CD4-positive, alpha-beta T cell treated with Interferon gamma for 1 hour (primary cell): ENCODE data around the gene CUBN.

Experiments used
- DNase-seq: peaks from one replicate; pipeline ENCODE4 v3.0.0-alpha.2; 2020

The CUBN gene

DNA sequence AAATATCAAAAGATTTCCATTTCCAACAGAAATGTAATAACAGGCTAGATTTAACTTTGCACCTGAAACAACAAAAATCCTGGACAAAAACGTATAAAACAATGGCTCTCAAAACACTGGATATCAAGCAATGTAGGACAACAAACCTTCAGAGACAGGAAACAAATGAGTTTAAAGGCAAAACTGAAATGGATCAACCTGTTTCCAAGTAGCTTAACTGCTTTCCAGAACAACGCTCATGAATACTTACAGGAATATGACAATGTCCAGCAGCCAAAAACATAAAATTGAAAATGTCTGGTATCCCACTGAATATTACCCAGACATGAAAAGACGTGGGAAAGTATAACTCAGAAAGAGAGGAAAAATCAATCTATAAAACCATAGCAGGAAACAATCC lies 62.8 kb downstream of the CUBN start:
- no peak for DNase-seq

DNA sequence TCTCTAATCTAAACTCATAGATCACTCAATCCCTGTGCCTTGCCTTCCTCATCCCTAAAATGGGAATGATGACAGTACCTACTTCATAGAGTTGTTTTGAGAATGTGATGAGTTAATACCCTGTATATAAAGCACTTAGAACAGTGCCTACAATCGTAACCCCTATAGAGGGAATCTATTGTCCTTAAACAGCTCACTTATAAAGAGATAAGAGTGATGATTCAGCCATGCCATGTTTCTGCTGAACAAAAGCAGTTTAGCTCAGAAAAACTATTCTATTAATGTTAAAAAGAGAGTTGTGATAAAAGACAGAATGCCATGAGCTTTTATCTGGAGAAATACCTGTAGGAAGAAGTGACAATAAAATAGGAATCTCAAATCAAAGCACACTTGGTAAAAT lies 63.6 kb downstream of the CUBN start:
- no peak for DNase-seq

DNA sequence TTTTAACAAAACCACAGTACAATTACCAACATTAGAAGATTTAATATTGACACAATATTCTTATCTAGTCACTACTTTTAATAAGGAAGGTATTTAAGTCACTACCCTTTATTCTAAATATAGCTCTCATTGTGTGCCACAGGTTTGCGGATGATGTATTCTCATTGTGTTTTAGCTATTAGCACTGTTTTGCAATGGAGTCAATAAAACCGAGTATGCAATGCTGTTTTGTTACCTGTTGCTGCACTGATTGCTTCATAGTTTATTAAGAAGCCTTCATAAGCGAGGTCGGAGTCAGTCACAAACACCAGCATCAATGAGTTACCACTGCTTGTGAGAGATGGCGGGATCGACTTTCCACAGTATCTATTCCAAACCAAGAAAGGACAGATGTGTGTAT lies 64.3 kb downstream of the CUBN start:
- DNase-seq: no peak

DNA sequence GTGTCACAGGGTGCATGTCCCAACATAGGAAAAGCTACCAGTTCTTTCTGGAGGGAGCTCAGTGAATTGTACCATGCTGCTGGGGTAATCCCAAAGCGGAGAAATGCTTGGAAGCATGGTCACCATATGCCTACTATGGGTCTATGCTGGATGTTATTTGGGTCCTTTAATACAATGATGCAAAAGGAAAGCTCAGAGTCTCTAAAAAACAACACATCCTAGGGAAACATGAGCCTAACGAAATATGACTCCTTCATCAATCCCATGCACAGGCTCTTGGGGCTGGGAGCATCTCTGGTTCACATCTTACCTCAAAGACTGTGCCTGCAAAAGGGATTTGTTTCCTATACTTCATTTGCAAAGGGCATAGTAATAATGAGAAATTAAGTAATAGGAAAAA lies 65.2 kb downstream of the CUBN start:
- no peak for DNase-seq

DNA sequence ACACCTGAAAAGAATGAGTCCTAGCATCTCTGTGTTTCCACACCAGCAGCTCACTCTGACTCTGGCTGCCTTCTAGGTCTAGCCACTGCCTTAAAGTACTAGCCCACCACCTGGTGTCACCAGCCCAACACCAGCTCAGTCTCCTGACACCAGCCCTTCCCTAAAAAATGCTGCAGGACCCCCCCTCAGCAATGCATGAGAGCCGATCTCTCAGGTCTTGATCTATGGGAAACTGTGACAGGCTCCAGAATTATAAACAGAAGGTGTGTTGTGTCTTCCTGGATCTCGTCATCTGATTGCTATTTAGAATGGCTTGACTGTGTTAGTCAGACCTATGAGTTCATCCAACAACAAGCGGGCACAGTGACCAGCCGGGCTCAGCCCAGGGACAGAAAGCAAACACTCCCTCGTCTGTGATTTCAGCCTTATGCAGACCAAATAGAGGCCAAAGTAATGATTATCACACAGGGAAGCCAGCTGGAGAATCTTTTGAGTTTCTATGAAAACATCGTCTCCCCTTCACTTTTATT lies 66.6 kb downstream of the CUBN start:
- DNase-seq: no peak

DNA sequence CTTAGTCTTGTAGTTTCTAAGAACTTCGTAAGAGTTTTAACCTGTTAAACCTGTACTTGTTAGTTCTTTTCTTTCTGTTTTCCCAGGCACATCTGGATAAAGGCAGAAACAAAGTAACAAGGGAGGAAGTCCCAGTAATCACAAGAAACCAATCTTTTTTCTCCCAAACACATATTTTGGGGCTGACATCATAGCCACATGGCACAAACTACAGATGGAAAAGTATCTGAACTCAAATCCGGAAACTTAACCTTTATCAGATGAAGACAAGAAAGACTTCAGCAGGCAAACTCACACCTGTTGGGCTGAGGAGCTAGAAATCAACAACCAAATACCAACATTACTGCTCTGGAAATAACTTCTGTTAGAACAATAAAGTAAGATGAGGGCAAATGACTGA lies 67.1 kb downstream of the CUBN start:
- no peak for DNase-seq

DNA sequence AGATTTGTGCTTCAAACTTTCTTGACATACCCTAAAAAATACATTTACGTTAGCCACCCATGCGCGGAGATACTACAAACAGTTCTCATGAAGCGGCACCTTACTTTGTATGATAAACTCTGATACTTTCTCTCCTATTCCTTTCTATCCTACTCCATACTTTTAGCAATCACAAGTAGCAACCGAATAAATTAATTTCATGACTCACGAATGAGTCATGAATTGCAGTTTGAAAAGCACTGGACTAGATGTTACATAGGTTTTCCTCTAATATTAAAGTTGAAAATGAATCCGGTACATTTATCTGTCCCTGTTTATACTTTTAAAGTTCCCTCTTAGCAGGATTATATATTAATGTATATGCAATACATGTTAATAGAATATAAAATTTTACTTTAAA lies 67.6 kb downstream of the CUBN start:
- DNase-seq: no peak

DNA sequence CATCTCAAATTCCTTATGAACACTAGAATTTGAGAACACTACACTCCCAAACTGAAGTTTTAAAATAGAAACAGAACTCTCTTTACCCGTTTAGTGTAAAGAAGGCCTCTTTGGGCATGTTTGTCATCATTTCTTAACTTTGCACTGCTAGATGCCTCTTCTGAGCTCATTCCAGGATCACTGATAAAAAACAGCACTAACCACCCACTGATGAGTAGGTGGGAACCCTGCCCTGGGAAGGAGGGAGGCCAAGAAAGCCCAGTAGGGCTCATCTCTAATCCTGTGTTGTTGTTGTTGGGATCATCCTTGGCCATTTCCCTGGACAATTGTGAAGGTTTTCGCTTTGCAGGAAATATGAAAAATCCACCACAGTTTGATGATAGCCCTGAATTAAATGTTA lies 68.2 kb downstream of the CUBN start:
- no peak for DNase-seq

DNA sequence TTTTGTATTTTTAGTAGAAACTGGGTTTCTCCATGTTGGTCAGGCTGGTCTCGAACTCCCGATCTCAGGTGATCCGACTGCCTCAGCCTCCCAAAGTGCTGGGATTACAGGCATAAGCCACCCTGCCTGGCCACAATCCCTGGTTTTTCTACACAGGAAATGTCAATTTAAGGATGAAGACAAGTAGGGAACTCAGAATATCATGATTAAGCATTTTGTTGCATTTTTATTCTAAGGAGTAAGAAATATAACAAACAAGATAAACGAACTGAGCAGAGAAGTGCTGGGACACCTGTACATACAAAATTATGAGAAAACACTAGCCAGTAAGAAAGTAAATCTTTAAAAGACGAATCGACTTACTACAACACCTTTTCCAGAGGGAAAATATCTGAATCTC lies 69.3 kb downstream of the CUBN start:
- DNase-seq: no peak

DNA sequence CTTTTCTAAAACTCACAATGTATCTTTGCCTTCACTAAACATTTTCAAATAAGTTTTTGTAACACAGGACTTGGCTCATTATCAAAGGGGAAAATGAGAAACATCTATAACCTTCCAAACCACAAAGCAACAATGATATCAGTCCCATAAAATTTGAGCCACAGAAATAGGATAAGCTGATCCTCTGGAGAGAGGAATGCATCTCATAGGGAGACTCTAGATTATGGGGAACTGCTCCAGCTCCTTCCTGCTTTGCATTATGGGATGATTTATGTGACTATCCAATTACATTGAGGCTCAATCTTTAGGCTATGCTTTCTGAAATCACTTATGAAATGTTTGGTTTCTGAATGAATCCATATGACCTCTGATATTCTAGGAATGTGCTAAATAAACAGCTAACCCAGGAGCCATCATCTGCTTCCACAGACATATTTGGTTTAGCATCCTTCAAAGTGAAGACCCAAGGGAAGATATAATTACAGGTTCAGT lies 70.4 kb downstream of the CUBN start:
- no peak for DNase-seq

DNA sequence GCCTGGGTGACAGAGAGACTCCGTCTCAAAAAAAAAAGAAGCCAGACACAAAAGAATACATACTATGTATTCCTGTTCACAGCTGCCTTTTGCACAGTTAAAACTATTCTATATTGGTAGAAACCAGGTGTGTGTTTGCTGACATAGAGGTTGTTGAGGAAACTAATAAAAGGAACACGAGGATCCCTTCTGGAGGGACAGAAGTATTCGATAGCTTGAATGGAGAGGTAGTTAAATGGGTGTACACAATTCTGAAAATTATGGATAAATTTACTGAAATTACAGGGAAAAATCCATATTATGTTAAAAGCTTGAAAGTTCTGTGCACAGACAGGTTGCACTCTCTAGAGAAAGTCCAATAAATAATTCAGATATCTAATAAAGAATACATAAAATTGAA lies 71.5 kb downstream of the CUBN start:
- no peak for DNase-seq

DNA sequence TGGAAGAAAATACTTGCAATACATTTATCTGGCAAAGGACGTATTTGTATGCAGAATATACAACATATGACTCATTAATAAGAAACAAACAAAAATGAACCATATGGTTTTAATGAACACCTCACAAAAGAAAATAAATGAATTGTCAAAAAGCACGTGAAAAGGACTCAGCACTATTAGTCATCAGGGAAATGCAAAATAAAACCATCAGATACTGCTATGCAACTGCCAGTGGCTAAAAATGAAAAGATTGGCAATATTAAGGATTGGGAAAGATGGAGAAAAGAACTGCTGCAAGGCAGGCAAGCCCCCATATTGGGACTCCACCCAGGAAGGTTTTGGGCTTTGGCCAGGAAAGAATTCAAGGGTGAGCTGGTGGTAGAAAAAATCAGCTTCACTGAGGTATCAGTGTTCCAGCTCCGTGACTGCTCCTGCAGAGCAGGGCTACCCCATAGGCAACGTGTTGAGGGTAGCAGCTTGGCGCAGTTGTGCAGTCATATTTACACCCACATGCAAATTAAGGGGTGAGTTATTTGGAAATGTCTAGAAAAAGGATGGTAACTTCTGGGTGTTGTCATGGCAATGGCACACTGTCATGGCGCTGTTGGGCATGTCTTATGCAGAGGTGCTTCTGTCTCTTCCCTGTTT lies 72.7 kb downstream of the CUBN start:
- no peak for DNase-seq

DNA sequence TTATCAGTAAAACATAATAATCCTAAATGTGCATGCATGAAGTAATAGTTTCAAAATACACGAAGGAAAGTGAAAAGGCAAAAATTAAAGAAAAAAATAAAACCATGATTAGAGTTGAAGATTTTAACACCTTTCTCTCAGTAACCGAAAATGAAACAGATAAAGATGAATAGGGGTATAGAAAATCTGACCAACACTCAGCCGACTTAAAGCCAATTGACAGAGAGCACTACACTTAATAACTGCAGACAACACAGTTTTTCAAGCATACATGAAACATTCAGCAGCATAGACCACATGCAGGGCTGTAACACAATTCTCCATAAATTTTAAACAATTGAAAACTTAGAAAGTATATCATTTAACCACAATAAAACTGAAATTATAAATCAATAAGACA lies 76.1 kb downstream of the CUBN start:
- no peak for DNase-seq

DNA sequence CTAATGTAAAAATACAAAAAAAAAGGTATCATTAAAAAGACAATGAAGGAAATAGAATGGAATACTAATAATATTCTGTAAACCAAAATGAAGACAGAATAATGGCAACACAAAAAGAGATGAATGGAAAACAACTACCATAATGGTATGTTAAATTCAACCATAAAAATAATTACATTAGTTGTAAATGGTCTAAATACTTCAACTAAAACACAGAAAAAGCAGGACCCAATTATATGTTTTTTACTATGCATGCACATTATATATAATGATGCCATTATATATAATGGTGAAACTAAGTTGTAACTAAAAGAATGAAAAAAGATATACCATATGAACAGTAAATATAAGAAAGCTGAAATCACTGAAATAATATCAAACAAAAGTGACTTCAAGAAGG lies 76.5 kb downstream of the CUBN start:
- DNase-seq: no peak

DNA sequence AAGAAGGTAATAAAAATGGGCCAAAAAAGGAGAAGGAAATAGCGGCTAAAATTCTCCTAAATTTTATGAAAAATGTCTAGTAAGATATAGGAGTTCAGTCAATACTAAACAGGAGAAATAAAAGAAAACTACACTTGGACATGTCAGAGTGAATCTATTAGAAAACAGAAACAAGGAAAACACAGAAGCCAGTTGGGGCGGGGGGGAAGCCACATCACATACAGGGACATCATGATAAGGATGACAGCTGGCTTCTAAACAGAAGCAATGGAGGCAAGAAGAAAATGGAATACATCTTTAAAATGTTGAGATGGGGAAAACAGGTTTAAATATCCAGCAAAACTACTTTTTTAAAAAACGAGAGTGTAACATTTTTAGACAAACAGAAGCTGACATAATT lies 77.8 kb downstream of the CUBN start:
- DNase-seq: no peak

DNA sequence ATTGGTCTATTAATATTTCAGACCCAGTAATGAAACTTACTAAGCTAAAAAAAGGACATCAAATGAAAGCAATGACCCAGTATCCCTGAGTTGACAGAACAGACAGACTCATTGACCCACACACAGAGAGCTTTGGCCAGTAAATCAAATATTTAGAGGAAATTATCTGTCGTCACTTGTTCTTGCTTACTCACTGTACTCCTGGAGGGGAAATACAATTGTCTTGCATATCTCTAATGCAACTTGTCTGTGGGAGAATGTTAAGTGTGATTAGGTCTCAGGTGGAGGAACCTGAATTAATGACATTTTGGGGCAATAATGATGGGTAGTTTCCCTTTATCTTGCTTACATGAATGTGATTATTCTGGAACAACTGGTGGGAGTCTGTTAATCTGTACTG lies 80.4 kb downstream of the CUBN start:
- DNase-seq: no peak

DNA sequence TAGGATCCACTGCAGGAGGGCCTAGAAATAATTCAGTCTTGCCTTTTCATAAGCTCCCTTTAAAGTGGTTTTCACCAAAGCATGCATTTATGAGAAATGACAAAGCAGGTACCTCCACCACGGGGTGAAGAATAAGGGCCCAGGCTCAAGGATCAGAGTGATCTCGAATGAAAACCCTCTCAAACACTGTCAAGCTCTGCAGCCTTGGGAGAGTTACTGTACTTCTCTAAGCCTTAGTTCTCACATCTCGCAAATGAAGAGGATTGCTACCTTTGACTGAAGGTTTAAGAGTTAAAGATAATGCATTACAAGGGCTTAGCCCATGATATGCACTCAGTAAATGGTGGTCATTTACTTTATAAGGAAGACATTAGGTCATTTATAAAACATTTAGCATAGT lies 81.7 kb downstream of the CUBN start:
- DNase-seq: no peak

DNA sequence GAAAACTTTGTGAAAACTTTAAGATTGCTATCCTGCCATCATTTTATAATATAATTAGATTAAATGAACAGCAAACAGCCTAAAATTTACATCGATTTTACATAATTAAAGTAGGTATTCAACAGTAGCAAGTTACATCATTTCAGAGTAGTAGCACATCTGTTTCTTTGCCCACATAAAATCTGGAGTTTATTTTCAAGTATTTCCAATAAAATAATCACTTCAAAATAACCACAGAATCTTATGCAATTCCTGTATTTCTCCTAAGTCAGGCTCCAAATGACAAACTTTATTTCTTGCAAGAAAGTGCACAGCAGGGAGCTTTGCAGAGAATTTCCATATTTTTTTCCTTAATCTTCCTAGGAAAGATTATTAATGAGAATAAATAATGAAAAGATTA lies 82.6 kb downstream of the CUBN start:
- no peak for DNase-seq

DNA sequence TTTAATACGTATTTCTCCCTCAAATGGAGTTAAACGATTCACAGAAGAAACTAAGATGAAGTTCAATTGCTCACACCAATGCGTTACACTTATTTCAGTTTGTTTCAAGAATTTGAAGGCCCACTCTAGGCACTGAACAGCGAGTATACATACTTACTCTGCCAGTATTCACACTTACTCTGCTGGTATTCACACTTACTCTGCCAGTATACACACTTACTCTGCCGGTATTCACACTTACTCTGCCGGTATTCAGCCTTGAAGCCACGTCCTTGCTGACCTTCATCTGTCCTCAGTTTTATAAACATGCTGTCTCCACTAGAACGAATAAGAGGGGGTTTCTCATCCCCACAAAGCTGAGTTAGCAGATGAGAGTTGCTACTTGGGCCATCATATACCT lies 86.0 kb downstream of the CUBN start:
- no peak for DNase-seq

DNA sequence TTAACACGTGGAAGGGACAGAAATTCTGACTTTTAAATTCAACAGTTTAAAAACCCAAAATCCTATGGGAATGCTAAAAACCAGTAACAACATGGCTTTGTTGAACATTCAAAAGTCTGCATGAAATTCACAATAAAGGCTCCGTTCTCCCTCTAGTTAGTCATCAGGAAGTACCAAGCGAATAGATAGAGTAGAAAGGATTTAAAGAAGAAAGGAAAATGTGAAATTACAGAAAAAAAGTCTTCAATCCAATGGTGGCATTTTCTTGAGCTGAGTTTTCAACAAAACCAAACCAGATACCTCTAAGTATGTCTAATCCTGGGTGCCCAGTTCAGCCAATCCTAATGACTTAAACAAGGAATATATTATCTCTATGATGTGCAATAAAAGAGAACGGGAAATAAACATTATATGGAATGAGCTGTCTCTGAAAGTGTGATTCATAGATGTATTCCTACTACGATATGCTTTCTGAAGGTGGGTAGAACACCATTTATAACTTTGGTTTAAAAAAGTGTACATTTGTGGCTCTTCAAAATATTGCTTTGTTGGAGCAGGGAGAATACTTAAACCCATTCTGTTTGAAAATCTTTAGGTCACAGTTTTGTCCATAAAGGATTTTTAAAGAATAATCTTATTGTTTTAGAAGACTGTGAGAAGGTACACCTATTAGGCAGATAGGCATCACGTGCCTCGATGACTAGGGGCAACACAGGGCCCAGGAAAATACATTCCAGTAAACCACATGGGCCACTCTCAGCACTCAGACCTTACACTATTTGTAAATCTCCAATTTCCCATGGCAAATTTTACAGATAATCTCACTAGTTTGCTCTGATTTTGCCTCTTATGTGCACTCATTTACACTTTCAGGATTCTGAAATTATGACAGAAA lies 87.7 kb downstream of the CUBN start:
- no peak for DNase-seq

DNA sequence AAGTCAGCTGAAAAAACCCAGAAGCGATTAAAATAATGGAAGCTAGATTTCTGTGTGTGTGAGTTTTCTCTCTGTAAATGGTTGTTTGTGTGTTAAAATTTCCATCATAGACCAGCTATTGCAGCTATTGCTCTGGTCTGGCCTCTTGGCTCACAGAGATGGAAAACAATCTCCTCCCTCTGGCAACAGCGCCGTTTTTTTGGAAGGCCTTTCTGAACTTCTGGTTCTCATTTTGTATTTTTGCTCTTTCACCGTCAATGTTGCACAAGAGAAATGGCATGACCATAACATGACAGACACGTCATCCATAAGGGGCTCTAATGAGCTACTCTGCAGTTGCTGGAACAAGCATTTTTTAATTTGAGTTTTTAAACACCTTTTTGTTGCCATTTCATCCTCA lies 91.0 kb downstream of the CUBN start:
- no peak for DNase-seq

DNA sequence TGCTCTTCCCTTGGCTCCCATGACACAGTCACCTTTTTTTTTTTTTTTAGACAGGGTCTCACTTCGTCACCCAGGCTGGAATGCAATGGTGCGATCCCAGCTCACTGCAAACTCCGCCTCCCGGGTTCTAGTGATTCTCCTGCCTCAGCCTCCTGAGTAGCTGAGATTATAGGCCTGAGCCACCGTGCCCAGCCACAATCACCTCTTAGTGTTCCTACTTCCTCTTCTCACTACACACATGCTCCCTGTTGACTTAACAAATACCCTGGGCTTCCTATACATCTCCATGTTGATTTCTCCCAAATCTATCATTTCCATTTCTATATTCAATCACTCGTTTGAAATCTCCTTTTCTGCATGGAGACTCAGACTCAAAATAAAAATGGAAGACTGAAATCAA lies 91.7 kb downstream of the CUBN start:
- no peak for DNase-seq

DNA sequence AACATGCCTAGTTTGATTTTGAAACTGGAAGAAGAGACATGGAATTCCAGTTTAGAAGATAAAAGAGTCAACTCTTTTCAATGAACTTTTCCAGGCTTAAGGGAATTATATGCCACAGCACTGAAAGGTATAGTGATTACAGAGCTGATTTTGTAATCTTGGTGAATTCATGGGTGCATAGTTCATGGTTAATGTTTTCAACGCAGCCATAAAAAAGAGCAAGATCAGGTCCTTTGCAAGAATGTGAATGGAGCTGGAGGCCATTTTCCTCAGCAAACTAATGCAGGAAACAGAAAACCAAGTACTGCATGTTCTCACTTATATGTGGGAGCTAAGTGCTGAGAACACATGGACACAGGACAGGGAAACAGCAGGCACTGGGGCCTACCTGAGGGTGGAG lies 94.2 kb downstream of the CUBN start:
- no peak for DNase-seq

DNA sequence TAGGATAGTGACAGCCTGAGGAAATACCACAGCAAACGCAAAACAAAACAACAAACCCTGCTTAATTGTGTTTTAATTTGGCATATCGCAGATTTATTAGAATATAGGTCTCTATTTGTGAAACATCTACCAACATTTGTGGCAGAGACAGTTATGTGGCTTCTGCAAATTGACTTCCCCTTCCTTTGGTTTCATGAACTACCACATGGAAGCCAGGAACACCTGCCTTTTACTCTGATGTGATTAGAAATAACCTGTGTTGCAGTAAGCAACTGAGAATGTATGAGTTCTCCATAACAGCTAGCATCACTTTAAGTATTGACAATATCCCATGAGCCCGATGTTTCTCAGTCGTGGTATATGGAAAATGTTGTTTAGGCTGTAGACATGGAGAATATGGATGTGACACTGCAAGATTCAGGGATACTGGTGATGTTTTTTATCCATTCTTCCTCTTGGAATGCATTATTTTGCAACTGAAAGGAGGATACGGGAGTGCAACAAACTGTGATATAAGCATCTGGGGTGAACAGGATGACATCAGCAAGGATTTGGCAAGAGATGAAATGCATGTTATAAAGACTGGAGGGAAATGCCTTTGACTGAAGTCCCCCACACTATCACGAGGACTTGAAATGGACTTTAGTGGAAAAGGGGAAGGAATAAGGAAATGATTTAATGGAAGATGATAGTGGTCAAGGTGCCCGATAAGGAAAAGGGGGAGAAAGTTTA lies 95.9 kb downstream of the CUBN start:
- DNase-seq: no peak
